ENCODE data around the gene SSH2. TPM values are rescaled to one million over a fixed set of nuclear protein-coding genes. Genes with fewer than 3 reads are reported as not detected.
A peak's percentile ranks its signal among the peaks of the same experiment; 100 is the strongest.

The SSH2 gene
- total RNA-seq, 4 donors from 2014 or later, result 14.7 to 33.6 (median 22.2) TPM

DNA sequence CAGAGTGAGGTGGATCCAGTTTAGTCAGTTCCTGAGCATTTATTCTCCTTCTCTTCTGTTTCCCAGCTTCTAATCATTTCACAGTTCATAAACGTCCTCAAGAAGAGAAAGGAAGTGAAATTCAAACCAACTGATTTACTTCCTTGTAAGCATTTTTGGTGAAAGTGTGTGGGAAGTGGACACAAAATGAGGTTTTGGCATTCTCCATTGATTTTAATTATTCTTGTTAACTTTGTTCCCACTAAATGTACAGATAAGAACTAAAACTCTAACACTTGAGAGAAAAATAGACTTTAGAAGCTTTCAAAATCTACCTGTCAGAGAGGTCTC lies 264.6 kb downstream of the SSH2 start:
- Histone ChIP-seq H3K36me3 (peaks cover 42% of the 10 kb centered on the region), H3K27ac (peak overlapping the region; percentile 30), H3K27me3 (no peaks in the 10 kb centered on the region), H3K4me1 (peaks cover 4% of the 10 kb centered on the region), H3K4me3 (no peak overlapping the region), H3K9me3 (no peaks in the 10 kb centered on the region)
- 8% methylated on average over 1 of the region's 1 CpG for WGBS
- no peak for TF ChIP-seq POLR2AphosphoS5 (IDR thresholded peaks at IDR 0.05)
- TF ChIP-seq EP300 (IDR thresholded peaks at IDR 0.05), result no peak
- TF ChIP-seq, protein P1, sequence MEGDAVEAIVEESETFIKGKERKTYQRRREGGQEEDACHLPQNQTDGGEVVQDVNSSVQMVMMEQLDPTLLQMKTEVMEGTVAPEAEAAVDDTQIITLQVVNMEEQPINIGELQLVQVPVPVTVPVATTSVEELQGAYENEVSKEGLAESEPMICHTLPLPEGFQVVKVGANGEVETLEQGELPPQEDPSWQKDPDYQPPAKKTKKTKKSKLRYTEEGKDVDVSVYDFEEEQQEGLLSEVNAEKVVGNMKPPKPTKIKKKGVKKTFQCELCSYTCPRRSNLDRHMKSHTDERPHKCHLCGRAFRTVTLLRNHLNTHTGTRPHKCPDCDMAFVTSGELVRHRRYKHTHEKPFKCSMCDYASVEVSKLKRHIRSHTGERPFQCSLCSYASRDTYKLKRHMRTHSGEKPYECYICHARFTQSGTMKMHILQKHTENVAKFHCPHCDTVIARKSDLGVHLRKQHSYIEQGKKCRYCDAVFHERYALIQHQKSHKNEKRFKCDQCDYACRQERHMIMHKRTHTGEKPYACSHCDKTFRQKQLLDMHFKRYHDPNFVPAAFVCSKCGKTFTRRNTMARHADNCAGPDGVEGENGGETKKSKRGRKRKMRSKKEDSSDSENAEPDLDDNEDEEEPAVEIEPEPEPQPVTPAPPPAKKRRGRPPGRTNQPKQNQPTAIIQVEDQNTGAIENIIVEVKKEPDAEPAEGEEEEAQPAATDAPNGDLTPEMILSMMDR (IDR thresholded peaks at IDR 0.05), result no peak
- TF ChIP-seq POLR2A (IDR thresholded peaks at IDR 0.05), result no peak
- DNase-seq (ENCODE audit: low spot score in 2 of 2), result no peak

- DNase-seq (ENCODE audit: low spot score in 2 of 2), result no peak
These were observed 265.1 kb downstream of the SSH2 start for GRCh38 chr17:29664743-29665480.

GRCh38 chr17:29663155-29663554 lies 266.9 kb downstream of the SSH2 start:
- Histone ChIP-seq H3K9me3 (no peaks in the 10 kb centered on the region), H3K36me3 (peaks cover 26% of the 10 kb centered on the region), H3K4me1 (peaks cover 4% of the 10 kb centered on the region), H3K4me3 (no peak overlapping the region), H3K27me3 (no peaks in the 10 kb centered on the region), H3K27ac (no peak overlapping the region)
- TF ChIP-seq EP300 (IDR thresholded peaks at IDR 0.05) (no peak), POLR2AphosphoS5 (IDR thresholded peaks at IDR 0.05) (no peak), POLR2A (IDR thresholded peaks at IDR 0.05) (no peak)
- TF ChIP-seq, protein P1 (IDR thresholded peaks at IDR 0.05), result no peak
- WGBS, result 31% methylated on average over 1 of the region's 1 CpG
- no peak for DNase-seq (ENCODE audit: low spot score in 2 of 2)

More at GRCh38 chr17:29664743-29665480, 265.1 kb downstream of the SSH2 start:
- peaks cover 4% of the 10 kb centered on the region for H3K4me1 ChIP-seq
- WGBS, result 48% methylated on average over 2 of the region's 2 CpGs
- H3K27ac ChIP-seq, result peak overlapping the region; percentile 30
- H3K4me3 ChIP-seq, result no peak overlapping the region
- peaks cover 37% of the 10 kb centered on the region for H3K36me3 ChIP-seq
- H3K27me3 ChIP-seq, result no peaks in the 10 kb centered on the region
- TF ChIP-seq POLR2A (IDR thresholded peaks at IDR 0.05), result no peak
- no peak for TF ChIP-seq POLR2AphosphoS5 (IDR thresholded peaks at IDR 0.05)
- TF ChIP-seq, protein P1 (IDR thresholded peaks at IDR 0.05), result no peak
- TF ChIP-seq EP300 (IDR thresholded peaks at IDR 0.05), result no peak
- H3K9me3 ChIP-seq, result no peaks in the 10 kb centered on the region

DNA sequence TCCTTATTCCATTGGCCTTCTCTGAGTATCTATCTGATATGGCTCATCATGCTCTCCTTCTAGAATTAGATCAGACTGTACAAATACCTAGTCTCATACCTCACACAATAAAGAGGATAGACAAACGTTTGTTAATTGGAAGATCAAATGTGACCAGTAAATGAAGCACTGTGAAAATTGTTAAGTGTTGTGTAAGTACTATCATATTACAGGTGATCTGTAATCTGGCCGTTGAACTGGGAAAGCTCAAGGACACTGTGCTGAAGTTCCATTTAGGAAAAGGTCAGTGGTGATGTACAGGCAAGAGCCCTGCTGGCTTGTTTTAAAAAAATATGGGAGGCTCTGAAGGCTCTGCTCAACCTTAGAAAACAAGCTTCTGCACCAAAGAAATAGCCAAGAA lies 268.8 kb downstream of the SSH2 start:
- H3K27ac ChIP-seq, result no peak overlapping the region
- no peak for DNase-seq (ENCODE audit: low spot score in 2 of 2)
- H3K36me3 ChIP-seq, result peaks cover 10% of the 10 kb centered on the region
- H3K4me3 ChIP-seq, result no peak overlapping the region
- 79% methylated on average over 2 of the region's 2 CpGs for WGBS
- peaks cover 4% of the 10 kb centered on the region for H3K4me1 ChIP-seq
- no peak for TF ChIP-seq POLR2A (IDR thresholded peaks at IDR 0.05)
- no peak for TF ChIP-seq EP300 (IDR thresholded peaks at IDR 0.05)
- TF ChIP-seq, protein P1 (IDR thresholded peaks at IDR 0.05), result no peak
- TF ChIP-seq POLR2AphosphoS5 (IDR thresholded peaks at IDR 0.05), result no peak
- H3K27me3 ChIP-seq, result no peaks in the 10 kb centered on the region
- no peaks in the 10 kb centered on the region for H3K9me3 ChIP-seq

GRCh38 chr17:29659155-29659554 lies 270.9 kb downstream of the SSH2 start:
- no peak for TF ChIP-seq EP300 (IDR thresholded peaks at IDR 0.05)
- TF ChIP-seq, protein P1 (IDR thresholded peaks at IDR 0.05), result no peak
- TF ChIP-seq POLR2AphosphoS5 (IDR thresholded peaks at IDR 0.05), result no peak
- Histone ChIP-seq H3K9me3 (no peaks in the 10 kb centered on the region), H3K27me3 (no peaks in the 10 kb centered on the region), H3K4me3 (no peak overlapping the region), H3K36me3 (peaks cover 12% of the 10 kb centered on the region), H3K4me1 (no peaks in the 10 kb centered on the region), H3K27ac (no peak overlapping the region)
- no peak for DNase-seq (ENCODE audit: low spot score in 2 of 2)
- 82% methylated on average over 2 of the region's 2 CpGs for WGBS
